ENCODE measurements around the gene GET3.

DNA sequence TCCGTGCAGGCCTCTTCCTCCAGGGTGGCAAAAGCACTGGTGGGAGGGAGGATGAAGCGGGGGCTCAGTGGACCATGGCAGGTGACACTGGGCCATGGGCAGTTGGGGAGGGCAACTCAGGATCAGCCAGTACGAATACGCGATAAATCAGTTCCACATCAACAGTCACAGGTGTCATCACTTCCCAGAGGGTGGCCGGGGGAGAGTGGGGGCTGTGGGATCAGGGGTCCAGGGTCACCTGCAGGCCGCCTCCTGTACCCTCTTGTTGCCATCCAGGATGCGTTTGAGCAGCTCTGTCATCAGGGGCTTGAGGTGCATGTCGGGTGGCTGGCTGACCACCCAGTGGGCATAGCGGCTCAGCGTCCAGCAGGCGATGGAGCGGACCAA lies 31.0 kb upstream of the GET3 start:
- TF ChIP-seq, protein P1, sequence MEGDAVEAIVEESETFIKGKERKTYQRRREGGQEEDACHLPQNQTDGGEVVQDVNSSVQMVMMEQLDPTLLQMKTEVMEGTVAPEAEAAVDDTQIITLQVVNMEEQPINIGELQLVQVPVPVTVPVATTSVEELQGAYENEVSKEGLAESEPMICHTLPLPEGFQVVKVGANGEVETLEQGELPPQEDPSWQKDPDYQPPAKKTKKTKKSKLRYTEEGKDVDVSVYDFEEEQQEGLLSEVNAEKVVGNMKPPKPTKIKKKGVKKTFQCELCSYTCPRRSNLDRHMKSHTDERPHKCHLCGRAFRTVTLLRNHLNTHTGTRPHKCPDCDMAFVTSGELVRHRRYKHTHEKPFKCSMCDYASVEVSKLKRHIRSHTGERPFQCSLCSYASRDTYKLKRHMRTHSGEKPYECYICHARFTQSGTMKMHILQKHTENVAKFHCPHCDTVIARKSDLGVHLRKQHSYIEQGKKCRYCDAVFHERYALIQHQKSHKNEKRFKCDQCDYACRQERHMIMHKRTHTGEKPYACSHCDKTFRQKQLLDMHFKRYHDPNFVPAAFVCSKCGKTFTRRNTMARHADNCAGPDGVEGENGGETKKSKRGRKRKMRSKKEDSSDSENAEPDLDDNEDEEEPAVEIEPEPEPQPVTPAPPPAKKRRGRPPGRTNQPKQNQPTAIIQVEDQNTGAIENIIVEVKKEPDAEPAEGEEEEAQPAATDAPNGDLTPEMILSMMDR (IDR thresholded peaks at IDR 0.05; ENCODE audit: low read depth, low read length, missing input control), result no peak
- TF ChIP-seq TAF1 (conservative IDR thresholded peaks at IDR 0.05) (no peak), RAD21 (IDR thresholded peaks at IDR 0.05) (no peak), FOXA1 (IDR thresholded peaks at IDR 0.05) (no peak), EGR1 (IDR thresholded peaks at IDR 0.05; ENCODE audit: low read depth in 2 of 2) (no peak), JUND (IDR thresholded peaks at IDR 0.05) (no peak), HNF4A (conservative IDR thresholded peaks at IDR 0.05) (no peak), YY1 (IDR thresholded peaks at IDR 0.05) (no peak), NR2F2 (IDR thresholded peaks at IDR 0.05) (no peak)
- TF ChIP-seq, protein P2, sequence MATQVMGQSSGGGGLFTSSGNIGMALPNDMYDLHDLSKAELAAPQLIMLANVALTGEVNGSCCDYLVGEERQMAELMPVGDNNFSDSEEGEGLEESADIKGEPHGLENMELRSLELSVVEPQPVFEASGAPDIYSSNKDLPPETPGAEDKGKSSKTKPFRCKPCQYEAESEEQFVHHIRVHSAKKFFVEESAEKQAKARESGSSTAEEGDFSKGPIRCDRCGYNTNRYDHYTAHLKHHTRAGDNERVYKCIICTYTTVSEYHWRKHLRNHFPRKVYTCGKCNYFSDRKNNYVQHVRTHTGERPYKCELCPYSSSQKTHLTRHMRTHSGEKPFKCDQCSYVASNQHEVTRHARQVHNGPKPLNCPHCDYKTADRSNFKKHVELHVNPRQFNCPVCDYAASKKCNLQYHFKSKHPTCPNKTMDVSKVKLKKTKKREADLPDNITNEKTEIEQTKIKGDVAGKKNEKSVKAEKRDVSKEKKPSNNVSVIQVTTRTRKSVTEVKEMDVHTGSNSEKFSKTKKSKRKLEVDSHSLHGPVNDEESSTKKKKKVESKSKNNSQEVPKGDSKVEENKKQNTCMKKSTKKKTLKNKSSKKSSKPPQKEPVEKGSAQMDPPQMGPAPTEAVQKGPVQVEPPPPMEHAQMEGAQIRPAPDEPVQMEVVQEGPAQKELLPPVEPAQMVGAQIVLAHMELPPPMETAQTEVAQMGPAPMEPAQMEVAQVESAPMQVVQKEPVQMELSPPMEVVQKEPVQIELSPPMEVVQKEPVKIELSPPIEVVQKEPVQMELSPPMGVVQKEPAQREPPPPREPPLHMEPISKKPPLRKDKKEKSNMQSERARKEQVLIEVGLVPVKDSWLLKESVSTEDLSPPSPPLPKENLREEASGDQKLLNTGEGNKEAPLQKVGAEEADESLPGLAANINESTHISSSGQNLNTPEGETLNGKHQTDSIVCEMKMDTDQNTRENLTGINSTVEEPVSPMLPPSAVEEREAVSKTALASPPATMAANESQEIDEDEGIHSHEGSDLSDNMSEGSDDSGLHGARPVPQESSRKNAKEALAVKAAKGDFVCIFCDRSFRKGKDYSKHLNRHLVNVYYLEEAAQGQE (IDR thresholded peaks at IDR 0.05), result no peak
- TF ChIP-seq, protein P3, sequence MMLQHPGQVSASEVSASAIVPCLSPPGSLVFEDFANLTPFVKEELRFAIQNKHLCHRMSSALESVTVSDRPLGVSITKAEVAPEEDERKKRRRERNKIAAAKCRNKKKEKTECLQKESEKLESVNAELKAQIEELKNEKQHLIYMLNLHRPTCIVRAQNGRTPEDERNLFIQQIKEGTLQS (IDR thresholded peaks at IDR 0.05), result no peak
- TF ChIP-seq, protein P4, sequence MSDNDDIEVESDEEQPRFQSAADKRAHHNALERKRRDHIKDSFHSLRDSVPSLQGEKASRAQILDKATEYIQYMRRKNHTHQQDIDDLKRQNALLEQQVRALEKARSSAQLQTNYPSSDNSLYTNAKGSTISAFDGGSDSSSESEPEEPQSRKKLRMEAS (IDR thresholded peaks at IDR 0.05), result no peak
- TF ChIP-seq, protein P5, sequence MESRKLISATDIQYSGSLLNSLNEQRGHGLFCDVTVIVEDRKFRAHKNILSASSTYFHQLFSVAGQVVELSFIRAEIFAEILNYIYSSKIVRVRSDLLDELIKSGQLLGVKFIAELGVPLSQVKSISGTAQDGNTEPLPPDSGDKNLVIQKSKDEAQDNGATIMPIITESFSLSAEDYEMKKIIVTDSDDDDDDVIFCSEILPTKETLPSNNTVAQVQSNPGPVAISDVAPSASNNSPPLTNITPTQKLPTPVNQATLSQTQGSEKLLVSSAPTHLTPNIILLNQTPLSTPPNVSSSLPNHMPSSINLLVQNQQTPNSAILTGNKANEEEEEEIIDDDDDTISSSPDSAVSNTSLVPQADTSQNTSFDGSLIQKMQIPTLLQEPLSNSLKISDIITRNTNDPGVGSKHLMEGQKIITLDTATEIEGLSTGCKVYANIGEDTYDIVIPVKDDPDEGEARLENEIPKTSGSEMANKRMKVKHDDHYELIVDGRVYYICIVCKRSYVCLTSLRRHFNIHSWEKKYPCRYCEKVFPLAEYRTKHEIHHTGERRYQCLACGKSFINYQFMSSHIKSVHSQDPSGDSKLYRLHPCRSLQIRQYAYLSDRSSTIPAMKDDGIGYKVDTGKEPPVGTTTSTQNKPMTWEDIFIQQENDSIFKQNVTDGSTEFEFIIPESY (IDR thresholded peaks at IDR 0.05), result no peak

Data from liver (tissue), 3 donors.